Stimulated activated CD8-positive, alpha-beta memory T cell treated with anti-CD3 and anti-CD28 coated beads, Interleukin-2, amount 100 ng/mL, for 1 hour (primary cell): ENCODE measurements around the gene ZCWPW1.

ENCODE experiments used
- DNase-seq, 2 donors: peaks; one replicate each; pipeline ENCODE4 v3.0.0-alpha.2; 2020; ENCODE audit warnings: low read depth in 2 of 2

ZCWPW1 gene, protein sequence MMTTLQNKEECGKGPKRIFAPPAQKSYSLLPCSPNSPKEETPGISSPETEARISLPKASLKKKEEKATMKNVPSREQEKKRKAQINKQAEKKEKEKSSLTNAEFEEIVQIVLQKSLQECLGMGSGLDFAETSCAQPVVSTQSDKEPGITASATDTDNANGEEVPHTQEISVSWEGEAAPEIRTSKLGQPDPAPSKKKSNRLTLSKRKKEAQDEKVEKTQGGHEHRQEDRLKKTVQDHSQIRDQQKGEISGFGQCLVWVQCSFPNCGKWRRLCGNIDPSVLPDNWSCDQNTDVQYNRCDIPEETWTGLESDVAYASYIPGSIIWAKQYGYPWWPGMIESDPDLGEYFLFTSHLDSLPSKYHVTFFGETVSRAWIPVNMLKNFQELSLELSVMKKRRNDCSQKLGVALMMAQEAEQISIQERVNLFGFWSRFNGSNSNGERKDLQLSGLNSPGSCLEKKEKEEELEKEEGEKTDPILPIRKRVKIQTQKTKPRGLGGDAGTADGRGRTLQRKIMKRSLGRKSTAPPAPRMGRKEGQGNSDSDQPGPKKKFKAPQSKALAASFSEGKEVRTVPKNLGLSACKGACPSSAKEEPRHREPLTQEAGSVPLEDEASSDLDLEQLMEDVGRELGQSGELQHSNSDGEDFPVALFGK

GRCh38 chr7:100428199-100428966 is at the start of gene ZCWPW1:
TSS of gene ZCWPW1 (minus strand) at chr7:100428703. CDS start at chr7:100420649, 8,054 bp downstream.
- DNase-seq, result peak; percentile 95

DNA sequence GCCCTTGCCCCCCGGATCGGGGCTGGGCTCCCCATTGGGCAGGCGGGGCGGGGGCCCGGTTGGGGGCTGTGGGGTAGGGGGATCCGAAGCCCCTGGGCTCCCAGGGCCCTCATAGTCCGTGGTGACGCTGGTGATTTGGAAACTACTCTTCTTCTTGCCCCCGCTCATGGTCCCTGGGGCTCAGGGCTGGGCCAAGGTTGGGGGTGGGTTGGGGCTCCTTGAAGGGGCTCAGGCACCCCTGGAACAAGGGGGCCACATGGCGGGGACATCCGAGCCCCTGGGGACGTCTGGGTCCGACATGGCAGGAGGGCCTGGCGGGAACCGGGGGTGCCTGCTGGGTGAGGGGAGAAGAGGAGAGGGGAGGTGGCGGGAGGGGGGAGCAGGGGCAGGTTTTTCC is 49.4 kb upstream of the ZCWPW1 start:
- no peak for DNase-seq

- no peak for DNase-seq
These were observed 48.7 kb upstream of the ZCWPW1 start for GRCh38 chr7:100476903-100477870.

- DNase-seq, result no peak
These were observed 47.7 kb upstream of the ZCWPW1 start for GRCh38 chr7:100476101-100476780.

GRCh38 chr7:100475549-100475948 is 47.0 kb upstream of the ZCWPW1 start:
- DNase-seq, result no peak

DNA sequence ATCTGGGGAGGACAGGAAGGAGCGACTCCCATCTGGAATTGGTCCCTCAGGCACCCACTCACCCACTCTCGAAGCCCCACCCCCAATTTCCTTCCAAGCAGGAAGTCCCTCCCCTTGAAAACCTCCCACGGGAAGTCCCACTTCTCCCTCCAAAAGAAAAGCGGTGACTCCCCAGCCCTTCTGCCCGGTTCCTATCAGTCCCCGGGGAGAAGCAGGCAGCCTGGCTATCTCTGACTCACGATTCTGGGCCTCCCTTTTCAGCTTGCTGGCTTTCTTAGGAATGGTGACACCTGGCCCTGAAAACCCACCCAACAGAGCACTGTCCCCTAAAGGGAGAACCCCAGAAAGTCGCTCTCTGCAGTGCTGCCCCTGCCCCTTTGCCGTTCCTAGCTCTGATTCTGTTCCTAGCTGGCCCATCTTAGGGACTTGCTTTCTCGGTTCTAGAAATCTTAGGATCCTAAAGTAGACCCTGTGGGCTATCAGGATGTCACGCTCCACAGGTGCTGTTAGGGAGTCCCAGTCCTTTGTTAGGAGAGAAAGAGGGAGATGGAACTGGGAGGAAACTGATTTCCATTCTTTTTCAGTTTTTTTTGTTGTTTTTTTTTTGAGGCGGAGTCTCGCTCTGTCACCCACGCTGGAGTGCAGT is 44.5 kb upstream of the ZCWPW1 start:
- DNase-seq, result no peak

DNA sequence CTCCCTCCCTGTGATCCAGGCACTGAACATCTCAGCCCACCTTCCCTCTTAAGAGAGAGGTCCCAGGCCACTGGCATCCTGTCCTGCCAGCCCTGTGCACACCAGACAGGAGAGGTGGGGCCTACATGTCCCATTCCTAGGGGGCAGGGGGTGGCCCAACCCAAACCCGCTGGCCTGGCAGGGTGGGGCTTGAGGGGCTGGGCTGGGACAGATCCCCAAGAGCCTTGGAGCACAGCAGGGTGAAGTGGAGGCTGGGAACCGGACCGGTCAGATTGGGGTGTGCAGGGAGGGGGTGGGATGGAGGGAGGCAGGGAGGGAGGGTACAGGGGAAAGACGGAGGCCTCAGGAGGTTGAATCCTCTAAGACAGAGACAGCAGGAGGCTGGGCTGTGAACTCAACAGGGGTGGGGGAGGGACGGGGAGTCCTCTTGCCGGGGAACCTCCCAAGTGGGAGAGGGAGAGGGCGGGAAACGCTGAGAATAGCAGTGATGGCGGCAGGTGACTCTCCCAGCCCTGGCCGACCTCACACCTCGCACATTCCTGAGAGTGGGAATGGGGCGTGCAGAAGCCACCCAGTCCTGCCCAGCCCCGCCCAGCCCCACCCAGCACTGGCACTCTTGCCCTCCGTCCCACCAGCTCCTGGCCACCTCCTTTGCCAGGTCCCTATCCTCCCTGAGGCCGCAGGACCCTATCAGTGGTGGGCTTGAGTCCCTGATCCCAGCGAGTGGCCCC is 43.8 kb upstream of the ZCWPW1 start:
- DNase-seq, result no peak

DNA sequence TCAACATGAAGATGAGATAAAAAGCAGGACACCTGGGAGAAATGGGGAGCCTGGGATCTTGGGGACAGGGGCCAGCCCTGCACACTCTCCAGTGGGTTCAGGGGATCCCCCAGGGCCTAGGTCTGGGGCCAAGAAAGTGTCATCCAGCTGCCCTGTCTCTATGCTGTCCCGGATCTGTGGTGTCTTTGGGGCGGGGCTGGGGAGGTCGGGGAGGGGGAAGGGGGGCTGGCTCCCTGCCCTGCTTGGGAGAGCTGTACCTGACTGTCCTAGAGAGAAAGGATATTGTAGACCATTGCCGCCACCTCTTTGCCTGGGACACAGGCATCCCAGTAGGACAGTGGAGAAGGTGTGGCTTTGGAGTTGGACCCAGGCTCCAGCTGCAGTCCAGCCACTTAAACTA is 42.5 kb upstream of the ZCWPW1 start:
- no peak for DNase-seq

DNA sequence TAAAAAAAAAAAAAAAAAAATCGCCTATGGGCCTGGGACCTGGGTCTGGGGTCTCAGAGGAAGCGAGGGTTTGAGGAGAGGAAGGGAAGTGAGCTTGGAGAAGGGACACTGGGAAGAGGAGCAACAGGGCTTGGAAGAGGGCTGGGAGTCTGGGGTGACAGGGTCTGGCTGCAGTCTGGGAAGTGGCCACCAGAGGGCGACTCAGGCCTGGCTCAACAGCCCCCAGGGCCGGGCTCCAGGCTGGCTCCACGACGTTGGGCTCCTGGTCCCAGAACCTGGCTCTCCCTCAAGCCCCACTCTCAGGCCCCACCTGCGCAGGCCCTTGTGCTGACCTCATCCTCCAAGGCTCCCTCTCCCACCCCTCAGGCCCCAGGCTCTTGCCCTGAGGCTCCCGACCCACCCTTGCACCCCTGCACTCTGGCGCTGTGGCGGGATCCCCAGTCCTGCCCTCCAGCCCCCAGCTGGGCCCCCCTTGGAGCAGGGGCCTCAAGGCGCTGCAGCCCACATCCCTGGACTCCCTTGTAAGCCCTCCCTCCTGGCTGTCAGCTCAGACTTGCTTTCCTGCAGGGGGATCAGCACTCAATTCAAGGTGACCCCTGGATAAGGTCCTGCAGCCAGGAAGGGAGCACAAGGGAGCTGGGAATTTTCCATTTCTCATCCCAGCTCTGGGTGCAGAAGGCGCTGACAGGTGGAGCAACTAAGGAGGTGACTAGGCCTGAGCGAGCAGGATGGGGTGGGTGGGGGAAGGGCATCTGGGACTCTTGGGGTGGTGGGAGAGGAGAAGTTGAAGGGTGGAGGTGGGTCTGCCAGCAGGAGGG is 40.9 kb upstream of the ZCWPW1 start:
- DNase-seq, result peak; percentile 67 to 73

GRCh38 chr7:100467638-100468373 is 39.3 kb upstream of the ZCWPW1 start:
- DNase-seq, result no peak

GRCh38 chr7:100466653-100467605 is 38.4 kb upstream of the ZCWPW1 start:
- DNase-seq, result no peak

DNA sequence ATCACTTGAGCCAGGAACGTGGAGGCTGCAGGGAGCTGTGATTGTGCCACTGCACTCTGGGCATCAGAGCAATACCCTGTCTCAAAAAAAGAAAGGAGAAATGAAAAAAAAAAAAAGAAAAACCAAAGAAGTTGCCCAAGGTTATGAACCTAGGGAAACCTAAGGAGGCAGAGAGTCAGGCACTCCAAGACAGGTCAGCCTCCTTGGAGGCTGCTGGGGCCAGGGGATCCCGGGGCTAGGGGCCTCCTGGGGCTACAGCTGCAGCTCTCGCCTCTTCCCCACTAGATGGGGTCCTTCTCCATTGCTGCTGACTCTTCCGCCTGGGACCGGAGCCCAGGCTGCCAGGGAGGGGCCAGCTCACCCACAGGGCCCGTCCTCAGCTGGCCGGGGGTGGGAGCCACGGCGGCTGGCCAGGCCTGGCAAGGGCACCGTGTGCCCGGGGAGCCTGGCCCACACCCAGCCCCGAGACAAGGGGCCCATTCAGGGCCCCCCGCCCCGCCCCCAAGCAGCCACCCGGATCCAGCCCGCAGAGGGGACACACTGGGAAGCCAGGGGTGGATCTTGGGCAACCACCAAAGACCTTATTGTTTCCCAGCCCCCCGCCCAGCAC is 37.3 kb upstream of the ZCWPW1 start:
- DNase-seq, result no peak

GRCh38 chr7:100465299-100465698 is 36.8 kb upstream of the ZCWPW1 start:
- no peak for DNase-seq

DNA sequence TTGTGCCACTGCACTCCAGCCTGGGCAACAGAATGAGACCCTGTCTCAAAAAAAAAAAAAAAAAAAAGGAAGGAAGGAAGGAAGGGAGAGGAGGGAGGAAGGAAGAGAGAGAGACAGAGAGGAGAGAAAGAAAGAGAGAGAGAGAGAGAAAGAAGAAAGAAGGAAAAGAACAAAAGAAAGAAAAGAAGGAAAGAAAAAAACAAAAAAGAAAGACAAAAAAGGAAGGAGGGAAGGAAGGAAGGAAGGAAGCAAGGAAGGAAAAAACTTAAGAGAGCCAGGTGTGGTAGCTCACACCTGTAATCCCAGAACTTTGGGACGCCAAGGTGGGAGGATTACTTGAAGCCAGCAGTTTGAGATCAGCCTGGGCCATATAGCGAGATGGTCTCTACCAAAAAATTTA is 36.3 kb upstream of the ZCWPW1 start:
- DNase-seq, result no peak

- no peak for DNase-seq
These were observed 35.7 kb upstream of the ZCWPW1 start, which contains the start of gene SPACDR for GRCh38 chr7:100464210-100464660. TSS of gene SPACDR (minus strand) at chr7:100464260. CDS start at chr7:100464025, 235 bp downstream.

DNA sequence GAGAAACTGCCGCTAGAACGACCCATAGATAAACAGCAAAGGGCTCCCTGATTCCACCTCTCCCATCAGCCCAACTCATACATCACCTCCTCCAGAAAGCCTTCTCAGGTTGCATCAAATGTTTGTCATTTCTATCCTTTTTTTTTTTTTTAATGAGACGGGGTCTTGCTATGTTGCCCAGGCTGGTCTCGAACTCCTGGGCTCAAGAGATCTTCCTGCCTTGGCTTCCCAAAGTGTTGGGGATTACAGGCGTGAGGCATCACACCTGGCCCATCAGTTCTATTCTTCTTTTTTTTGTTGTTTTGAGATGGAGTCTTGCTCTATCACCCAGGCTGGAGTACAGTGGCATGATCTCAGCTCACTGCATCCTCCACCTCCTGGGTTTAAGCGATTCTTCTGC is 28.5 kb upstream of the ZCWPW1 start:
- no peak for DNase-seq
